NCI-H1417 (cell line): ENCODE results near the gene ASIC4.

ENCODE experiments used
- DNase-seq, 3 experiments: peaks; one replicate each; lab custom pipeline; 2025; lab: John Stamatoyannopoulos, UW

The ASIC4 gene

GRCh38 chr2:219497495-219498279 lies 16.6 kb upstream of the ASIC4 start:
- peak in 1 of 3 experiments; percentile 67 for DNase-seq

DNA sequence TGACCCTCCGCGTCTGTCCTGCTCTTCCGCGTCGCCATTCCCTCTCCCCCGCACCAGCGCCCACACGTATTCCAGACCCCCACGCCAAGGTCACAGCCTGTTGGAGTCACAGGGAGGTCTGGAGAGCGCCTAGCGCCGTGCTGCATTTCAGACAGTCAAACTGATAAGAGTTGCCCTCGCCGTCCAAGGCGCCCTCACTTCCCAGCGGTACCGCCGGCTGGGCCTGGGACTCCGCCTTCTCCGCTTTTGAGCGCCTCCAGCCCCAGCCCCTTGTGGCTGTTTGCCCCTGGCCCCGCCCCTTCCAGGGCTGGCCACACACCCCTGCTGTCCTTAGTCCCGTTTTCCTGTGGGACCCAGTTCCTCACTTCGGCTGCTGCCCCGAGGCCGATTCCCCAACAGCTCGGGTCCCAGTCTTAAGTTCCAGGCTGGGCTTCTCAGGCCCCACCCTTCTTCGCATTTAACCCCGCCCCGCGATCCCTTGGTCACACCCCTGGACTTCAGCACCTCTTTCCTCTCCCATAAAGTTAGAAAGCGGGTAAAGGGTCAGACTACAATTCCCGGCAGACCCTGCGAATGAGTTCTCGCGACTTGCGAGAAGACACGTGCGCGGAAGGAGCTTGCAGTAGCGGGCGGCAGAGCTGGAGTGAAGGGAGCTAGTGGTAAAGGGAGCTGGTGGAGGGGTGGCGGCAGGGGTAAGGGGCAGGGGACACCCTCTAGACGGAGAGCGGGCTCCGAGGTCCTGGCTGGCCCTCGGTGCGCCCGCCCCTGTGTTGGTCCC lies 15.8 kb upstream of the ASIC4 start, which contains the start of gene GMPPA:
Gene GMPPA, plus strand, starts transcription at position 612 of the 778 bp plus-strand sequence. CDS start 1,085 bp downstream, outside the sequence.
- DNase-seq, result peak; percentile 87 to 97 (median 92)

DNA sequence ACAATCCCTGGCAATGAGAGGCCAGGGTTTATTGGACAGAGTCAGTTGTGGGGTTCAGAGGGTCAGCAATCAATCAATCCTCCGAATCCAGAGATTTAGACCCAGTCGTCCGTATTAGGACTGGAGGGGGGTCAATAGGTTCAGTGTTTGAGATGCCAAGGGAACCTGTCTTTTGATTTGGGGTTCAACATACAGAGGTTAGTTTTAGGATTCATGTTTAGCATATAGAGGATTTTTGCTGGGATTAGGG lies 15.3 kb upstream of the ASIC4 start:
- DNase-seq, result no peak

GRCh38 chr2:219499555-219499954 lies 14.7 kb upstream of the ASIC4 start:
- DNase-seq, result no peak

- DNase-seq, result no peak
Measured at GRCh38 chr2:219500135-219500534, 14.1 kb upstream of the ASIC4 start.

- DNase-seq, result no peak
Measured at GRCh38 chr2:219501849-219502248, 12.4 kb upstream of the ASIC4 start.

GRCh38 chr2:219502618-219503017 lies 11.7 kb upstream of the ASIC4 start:
- no peak for DNase-seq

GRCh38 chr2:219505585-219505984 lies 8.7 kb upstream of the ASIC4 start:
- DNase-seq, result no peak

DNA sequence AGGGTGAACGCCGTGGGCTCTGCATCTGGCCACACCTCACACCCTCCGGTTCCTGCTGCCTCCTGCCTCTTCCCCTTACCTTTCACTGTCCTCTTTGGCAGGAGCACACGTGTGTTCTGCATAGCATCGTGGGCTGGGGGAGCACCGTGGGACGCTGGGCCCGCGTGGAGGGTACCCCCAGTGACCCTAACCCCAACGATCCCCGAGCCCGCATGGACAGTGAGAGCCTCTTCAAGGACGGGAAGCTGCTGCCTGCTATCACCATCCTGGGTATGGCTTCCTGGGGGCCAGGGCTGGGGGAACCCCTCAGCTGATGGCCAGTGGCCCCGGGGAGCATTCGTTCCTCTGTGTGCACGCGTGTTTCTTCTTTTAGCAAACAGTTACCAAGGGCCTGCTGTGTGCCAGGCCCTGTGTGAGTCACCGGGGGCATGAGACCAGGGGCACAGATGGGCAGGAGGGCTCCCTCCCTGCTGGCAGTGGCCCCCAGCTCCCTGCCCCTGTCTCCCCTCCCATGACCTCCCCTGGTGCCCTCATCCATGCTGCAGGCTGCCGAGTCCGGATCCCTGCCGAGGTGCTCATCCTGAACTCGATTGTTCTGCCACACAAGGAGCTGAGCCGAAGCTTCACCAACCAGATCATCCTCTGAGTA lies 8.0 kb upstream of the ASIC4 start:
- no peak for DNase-seq

DNA sequence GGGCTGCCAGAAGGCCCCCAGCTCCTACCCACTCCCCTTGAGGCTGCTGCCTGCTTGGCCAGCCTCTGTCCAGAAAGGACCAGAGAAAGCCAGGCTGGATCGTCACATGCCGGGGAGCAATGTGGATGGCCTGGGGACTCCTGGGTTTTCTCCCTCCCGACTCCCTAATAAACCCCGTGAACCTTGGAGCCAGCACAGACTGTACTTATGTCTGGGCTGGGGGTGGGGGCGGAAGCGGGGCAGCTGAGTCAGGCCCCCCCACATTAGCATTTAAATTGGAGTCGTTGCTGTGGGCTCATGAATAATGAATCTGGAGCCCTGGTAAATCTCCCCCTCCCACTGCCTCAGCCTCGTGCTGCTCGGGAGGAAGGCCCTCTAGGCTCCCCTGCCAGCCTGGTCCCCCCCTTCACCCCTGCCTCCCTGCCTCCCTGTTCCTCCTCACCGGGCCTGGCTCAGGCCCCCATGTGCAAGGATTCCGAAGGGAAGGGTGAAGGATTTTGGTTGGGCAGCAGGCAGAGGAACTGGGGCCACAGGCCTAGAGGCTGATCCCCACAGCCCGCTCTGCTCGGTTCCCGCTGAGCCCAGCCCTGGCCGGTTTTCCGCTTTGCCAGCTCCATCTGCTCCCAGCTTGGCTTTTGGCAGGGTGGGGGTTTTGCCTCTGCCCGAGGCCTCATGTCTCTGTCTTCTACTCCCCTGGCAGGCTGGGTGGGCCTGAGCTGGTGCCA lies 7.3 kb upstream of the ASIC4 start:
- no peak for DNase-seq

GRCh38 chr2:219507581-219508443 lies 6.5 kb upstream of the ASIC4 start:
- no peak for DNase-seq

GRCh38 chr2:219508444-219508734 lies 5.9 kb upstream of the ASIC4 start:
- no peak for DNase-seq

GRCh38 chr2:219508971-219509779 lies 5.1 kb upstream of the ASIC4 start:
- DNase-seq, result peak in 2 of 3 experiments; percentile 52 to 56

DNA sequence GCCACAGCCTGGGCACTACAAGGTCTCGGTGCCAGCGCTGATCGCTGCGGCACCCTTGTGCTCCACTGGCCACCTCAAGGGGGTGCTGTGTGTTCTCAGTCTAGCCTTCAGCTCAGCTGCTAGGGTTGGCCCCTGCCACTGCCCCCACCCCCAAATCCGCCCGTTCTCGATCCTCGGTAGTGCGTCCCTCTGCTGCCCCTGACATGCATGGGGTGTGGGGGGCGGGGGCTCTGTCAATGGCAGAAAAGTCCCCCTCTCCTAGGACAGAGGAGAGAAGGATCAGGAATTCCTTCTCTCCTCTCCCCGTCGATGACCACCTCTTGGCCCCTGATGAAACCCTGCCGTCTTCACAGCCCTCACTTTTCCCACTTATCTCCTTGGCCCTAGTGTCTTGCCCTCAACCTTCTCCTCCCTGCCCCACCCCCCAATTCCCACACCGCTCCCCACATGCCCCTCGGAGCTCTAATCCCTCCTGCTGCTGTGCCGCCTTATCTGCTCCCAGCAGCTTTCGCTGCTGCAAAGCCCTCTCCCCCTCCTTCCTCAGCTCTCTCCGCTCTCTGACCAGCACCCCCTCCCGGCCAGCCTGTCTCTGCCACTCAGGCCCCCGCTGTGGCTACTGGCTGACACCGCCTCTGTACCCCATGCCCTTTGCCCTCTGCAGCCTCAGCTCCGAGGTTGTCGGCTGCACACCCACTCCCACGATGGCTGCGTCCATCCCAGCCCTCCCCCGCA lies 4.3 kb upstream of the ASIC4 start:
- peak; percentile 24 to 65 (median 54) for DNase-seq

DNA sequence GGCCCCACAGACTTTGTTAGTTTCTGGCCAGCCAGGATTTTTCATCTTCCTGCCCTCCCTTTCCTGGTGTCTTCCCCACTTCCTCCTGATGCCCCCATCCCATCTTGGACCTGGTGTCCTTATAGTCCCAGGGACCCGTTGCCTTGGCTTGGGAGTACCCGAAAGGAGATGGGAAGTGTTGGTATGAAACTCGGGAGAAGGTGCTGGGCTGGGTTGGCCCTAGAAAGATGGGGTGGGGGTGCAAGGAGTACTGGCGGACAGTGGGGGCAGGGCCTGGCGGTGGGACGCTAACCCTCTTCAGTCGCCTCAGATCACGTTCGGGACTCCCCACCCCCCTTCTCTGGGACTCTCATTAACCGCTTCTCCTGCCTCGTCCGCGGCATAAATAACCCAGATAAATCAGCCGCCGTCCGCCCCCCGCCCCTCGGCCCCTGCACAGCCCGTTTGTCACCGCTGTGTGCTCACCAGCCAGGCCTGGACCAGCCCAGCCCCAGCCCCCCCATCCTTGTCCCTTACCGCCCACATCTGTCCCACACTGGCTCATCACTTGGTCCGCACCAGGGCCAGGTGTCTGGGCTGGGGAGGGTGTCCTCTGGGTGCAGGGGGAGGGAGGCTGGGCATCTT lies 3.7 kb upstream of the ASIC4 start:
- DNase-seq, result no peak

DNA sequence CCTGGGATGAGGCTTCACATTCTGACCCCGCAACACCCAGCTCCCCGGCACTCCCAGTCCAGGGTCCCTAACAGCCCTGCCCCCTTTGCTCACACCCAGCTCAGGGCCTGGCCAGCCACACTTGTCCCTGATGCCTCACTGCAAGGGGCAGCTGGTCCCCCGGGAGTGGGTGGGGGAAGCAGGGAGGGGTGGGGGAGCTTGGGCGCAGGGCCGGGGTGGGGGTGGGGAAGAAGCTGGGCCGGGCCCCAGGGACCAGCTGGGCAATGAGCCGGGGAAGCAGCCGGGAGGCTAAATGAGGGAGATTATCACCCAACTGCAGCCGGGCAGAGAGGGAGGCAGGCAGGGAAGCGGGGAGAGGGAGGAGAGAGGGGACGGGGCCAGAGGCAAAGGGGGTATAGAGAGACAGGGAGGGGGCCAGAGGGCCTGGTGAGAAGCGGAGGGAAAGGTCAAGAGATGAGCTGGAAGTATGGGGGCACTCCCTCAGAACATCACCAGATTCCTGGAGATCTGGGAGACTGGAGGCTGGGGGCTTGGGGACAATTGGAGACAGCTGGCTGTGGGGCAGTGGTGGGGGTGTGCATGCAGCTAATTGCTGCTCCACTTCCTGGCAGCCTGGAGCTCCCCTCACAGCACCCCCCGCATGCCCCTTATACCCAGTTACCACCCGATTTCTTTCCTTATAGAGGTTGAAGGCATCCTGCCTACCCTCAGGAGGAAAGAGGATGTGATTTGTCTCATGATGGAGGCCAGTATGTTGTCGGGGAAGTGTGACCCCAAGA lies 2.5 kb upstream of the ASIC4 start:
- DNase-seq, result peak in 2 of 3 experiments; percentile 4 to 40

- peak in 2 of 3 experiments; percentile 18 to 21 for DNase-seq
Measured at GRCh38 chr2:219512524-219513216, 1.6 kb upstream of the ASIC4 start.

DNA sequence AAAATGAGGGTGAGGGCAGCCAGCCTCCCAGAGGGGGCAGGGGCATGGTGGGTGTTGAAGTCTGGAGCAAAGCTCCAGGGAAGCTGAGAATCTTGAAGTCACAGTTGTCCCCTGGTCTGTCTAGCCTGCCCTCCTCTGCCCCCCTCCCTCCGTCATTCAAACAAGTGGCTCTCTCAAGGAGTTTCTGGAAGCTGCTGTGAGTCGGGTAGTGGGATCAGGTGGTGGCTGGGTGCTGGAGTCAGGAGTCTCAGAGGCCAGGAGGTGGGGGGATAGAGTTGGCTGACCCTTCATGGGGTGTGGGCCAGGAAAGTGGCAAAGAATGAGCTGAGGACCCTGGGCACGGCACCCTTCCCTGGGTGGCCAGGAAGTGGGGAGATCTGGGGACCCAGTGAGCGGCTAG lies 495 bp upstream of the ASIC4 start:
- DNase-seq, result peak in 1 of 3 experiments; percentile 40
